ENCODE measurements around the gene TAP2. TPM values are rescaled to one million over a fixed set of nuclear protein-coding genes. Genes with fewer than 3 reads are reported as not detected.

The TAP2 gene
- total and polyA plus RNA-seq, 2 of the 13 experiments (the other 11 are each of a cell fraction or from before 2014, with no cell fraction given) = 10.3 to 17.6 TPM

DNA sequence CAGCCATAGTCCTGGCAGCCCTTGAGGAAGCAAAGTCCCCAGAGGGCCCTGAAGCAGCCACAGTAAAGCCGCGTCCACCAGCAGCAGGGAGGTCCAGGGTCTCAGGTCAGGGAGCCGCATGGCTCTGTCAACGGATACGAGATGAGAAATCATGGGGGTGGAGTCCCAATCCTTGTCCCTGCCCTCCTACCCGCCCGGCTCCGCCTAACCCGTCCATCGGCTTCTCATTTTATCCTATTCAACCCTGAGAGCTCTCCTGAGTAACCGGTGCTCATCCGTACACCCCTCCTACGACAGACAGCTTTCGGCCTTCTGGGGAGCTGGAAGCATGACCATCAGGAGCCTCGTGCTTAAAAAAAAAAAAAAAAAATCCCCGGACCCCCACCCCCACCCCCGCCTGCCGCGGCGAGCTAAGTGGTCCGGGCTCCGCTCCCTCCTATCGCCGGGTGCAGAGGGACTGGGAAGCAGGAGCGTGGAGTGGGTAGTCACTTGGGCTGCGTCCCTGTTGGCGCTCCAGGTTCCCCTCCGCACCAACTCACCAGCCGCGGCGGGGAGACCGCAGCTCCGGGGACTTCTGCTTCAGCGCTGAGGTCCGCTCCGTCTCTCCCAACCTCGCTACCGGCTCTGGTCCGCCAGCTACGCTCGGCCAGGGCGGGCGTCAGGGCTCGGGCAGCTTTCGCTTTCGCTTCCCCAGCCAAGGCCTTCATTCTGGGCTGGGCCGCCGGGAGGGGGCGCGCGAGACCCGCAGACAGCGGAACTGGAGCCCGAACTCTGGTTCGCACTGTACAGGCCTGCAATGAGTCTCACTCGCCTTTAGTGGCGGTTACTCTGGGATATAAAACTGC is at the start of gene TAP2 (continued):
- TF ChIP-seq, protein P1, sequence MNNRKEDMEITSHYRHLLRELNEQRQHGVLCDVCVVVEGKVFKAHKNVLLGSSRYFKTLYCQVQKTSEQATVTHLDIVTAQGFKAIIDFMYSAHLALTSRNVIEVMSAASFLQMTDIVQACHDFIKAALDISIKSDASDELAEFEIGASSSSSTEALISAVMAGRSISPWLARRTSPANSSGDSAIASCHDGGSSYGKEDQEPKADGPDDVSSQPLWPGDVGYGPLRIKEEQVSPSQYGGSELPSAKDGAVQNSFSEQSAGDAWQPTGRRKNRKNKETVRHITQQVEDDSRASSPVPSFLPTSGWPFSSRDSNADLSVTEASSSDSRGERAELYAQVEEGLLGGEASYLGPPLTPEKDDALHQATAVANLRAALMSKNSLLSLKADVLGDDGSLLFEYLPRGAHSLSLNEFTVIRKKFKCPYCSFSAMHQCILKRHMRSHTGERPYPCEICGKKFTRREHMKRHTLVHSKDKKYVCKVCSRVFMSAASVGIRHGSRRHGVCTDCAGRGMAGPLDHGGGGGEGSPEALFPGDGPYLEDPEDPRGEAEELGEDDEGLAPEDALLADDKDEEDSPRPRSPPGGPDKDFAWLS (CRISPR knock-in tag; IDR thresholded peaks at IDR 0.05; ENCODE audit: borderline replicate concordance) = no peak
- TF ChIP-seq, protein P2, sequence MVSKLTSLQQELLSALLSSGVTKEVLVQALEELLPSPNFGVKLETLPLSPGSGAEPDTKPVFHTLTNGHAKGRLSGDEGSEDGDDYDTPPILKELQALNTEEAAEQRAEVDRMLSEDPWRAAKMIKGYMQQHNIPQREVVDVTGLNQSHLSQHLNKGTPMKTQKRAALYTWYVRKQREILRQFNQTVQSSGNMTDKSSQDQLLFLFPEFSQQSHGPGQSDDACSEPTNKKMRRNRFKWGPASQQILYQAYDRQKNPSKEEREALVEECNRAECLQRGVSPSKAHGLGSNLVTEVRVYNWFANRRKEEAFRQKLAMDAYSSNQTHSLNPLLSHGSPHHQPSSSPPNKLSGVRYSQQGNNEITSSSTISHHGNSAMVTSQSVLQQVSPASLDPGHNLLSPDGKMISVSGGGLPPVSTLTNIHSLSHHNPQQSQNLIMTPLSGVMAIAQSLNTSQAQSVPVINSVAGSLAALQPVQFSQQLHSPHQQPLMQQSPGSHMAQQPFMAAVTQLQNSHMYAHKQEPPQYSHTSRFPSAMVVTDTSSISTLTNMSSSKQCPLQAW (CRISPR knock-in tag; IDR thresholded peaks at IDR 0.05) = peak; percentile 89
- TF ChIP-seq TAF1 (CRISPR knock-in tag; IDR thresholded peaks at IDR 0.05) (peak; percentile 40), PHF20 (CRISPR knock-in tag; IDR thresholded peaks at IDR 0.05) (peak; percentile 61; the same call in 1 of the 2 replicates), ZNF891 (CRISPR knock-in tag; IDR thresholded peaks at IDR 0.05) (peak; percentile 56; the same call in 1 of the 2 replicates), POLR2A (IDR thresholded peaks at IDR 0.05; ENCODE audit: insufficient read depth in 1 of 2, low read depth in 2 of 2, low read length in 2 of 2) (peak; percentile 60 to 73), HOXA7 (CRISPR knock-in tag; IDR thresholded peaks at IDR 0.05) (no peak), ARID2 (CRISPR knock-in tag; IDR thresholded peaks at IDR 0.05; ENCODE audit: borderline replicate concordance) (no peak), NCOA1 (CRISPR knock-in tag; IDR thresholded peaks at IDR 0.05) (peak; percentile 45; the same call in 1 of the 2 replicates), ZNF224 (CRISPR knock-in tag; IDR thresholded peaks at IDR 0.05) (peak; percentile 37; the same call in 1 of the 2 replicates), CCDC6 (CRISPR knock-in tag; IDR thresholded peaks at IDR 0.05) (no peak; the same call in 1 of the 2 replicates), ZNF20 (CRISPR knock-in tag; IDR thresholded peaks at IDR 0.05) (no peak), MAF1 (CRISPR knock-in tag; IDR thresholded peaks at IDR 0.05; ENCODE audit: borderline replicate concordance) (peak; percentile 83; the same call in 1 of the 2 replicates), ZSCAN9 (CRISPR knock-in tag; IDR thresholded peaks at IDR 0.05; ENCODE audit: borderline replicate concordance) (peak; percentile 23), DNMT1 (CRISPR knock-in tag; IDR thresholded peaks at IDR 0.05) (no peak; the same call in 1 of the 2 replicates), CBFB (CRISPR knock-in tag; IDR thresholded peaks at IDR 0.05) (0 out of 2 replicates have a peak, but pooled peaks have one; percentile 34), MYNN (CRISPR knock-in tag; IDR thresholded peaks at IDR 0.05; ENCODE audit: low read depth) (no peak), MIXL1 (CRISPR knock-in tag; IDR thresholded peaks at IDR 0.05) (peak; percentile 62; the same call in 1 of the 2 replicates), SMARCC2 (IDR thresholded peaks at IDR 0.05) (no peak), HNRNPL (IDR thresholded peaks at IDR 0.05; ENCODE audit: low read depth, low read length) (no peak), KLF6 (CRISPR knock-in tag; IDR thresholded peaks at IDR 0.05) (0 out of 2 replicates have a peak, but pooled peaks have one; percentile 67), ZNF354B (CRISPR knock-in tag; IDR thresholded peaks at IDR 0.05) (no peak), CBX5 (CRISPR knock-in tag; IDR thresholded peaks at IDR 0.05; ENCODE audit: borderline replicate concordance) (peak; percentile 84; the same call in 1 of the 2 replicates), YEATS2 (CRISPR knock-in tag; IDR thresholded peaks at IDR 0.05; ENCODE audit: borderline replicate concordance) (peak; percentile 82; the same call in 1 of the 2 replicates), NR3C1 (CRISPR knock-in tag; IDR thresholded peaks at IDR 0.05) (no peak)
- TF ChIP-seq, protein P3, sequence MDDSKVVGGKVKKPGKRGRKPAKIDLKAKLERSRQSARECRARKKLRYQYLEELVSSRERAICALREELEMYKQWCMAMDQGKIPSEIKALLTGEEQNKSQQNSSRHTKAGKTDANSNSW (CRISPR knock-in tag; IDR thresholded peaks at IDR 0.05; ENCODE audit: borderline replicate concordance) = no peak
- TF ChIP-seq, protein P4, sequence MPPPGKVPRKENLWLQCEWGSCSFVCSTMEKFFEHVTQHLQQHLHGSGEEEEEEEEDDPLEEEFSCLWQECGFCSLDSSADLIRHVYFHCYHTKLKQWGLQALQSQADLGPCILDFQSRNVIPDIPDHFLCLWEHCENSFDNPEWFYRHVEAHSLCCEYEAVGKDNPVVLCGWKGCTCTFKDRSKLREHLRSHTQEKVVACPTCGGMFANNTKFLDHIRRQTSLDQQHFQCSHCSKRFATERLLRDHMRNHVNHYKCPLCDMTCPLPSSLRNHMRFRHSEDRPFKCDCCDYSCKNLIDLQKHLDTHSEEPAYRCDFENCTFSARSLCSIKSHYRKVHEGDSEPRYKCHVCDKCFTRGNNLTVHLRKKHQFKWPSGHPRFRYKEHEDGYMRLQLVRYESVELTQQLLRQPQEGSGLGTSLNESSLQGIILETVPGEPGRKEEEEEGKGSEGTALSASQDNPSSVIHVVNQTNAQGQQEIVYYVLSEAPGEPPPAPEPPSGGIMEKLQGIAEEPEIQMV (CRISPR knock-in tag; IDR thresholded peaks at IDR 0.05; ENCODE audit: low read depth) = peak; percentile 89
